GM23338 (cell line): ENCODE measurements around the gene HDAC11.

Experiments used
- CTCF ChIP-seq, 2 experiments: fragments of 200-600 bp in 1 of 2; sonication (generic) in 1 of 2; conservative IDR thresholded peaks; 2 replicates each; pipeline versions ENCODE4 v1.5.1 to v1.6.1; 2016 to 2017; ENCODE audit warnings: antibody characterized with exemption in 2 of 2, low read depth in 2 of 2, mild to moderate bottlenecking in 2 of 2, moderate library complexity in 1 of 2
- EZH2 ChIP-seq: fragments of 200-600 bp; sonication (generic); IDR thresholded peaks from one replicate; pipeline ENCODE4 v1.8.0; 2017; ENCODE audit warnings: antibody characterized with exemption, mild to moderate bottlenecking, low read depth; ENCODE audit not compliant: unreplicated experiment
- EZH2phosphoT487 ChIP-seq: fragments of 200-600 bp; sonication (generic); IDR thresholded peaks from one replicate; pipeline ENCODE4 v1.8.1; 2018; ENCODE audit warnings: antibody characterized with exemption; ENCODE audit not compliant: unreplicated experiment
- JUNB ChIP-seq: IDR thresholded peaks from one replicate; pipeline ENCODE4 v1.6.1; 2016; ENCODE audit warnings: antibody characterized with exemption; ENCODE audit not compliant: unreplicated experiment
- REST ChIP-seq: IDR thresholded peaks from one replicate; pipeline ENCODE4 v1.6.1; 2018; ENCODE audit warnings: antibody characterized with exemption; ENCODE audit not compliant: unreplicated experiment
- STAT1 ChIP-seq: IDR thresholded peaks from one replicate; pipeline ENCODE4 v1.6.1; 2016; ENCODE audit warnings: antibody characterized with exemption; ENCODE audit not compliant: unreplicated experiment
- ZNF114 ChIP-seq: fragments of 250-450 bp; sonication (Bioruptor Pico); IDR thresholded peaks from 2 replicates; pipeline ENCODE4 v1.5.0; 2020; ENCODE audit warnings: mild to moderate bottlenecking, moderate library complexity

DNA sequence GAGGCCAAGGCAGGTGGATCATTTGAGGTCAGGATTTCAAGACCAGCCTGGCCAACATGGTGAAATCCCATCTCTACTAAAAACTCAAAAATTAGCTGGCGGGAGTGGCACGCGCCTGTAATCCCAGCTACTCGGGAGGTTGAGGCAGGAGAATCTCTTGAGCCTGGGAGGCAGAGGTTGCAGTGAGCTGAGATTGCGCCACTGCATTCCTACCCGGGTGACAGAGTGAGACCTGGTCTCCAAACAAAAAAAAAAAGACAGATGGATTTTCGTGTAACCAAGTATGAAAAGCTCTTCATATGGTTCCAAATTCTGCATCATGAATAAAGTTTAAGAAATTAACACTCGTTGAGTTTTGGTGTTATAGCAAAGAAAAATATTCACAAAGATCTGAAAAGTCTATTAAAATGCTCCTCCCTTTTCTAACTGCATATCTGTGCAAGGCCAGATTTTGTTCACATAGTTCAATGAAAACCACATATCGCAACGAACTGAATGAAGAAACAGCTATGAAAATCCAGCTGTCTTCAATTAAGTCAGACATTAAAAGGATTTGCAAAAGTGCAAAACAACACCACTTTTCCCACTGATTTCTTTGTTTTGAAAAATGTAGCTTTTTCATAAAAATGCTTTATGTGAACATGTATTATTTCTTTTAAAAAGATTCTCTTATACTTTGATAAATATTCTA, 45.0 kb downstream of the HDAC11 start:
- TF ChIP-seq CTCF (conservative IDR thresholded peaks at IDR 0.05; ENCODE audit: low read depth in 2 of 2) (no peak), JUNB (no peak), EZH2phosphoT487 (no peak), REST (no peak), EZH2 (no peak), ZNF114 (CRISPR knock-in tag) (no peak), STAT1 (no peak)
